Stimulated activated naive CD8-positive, alpha-beta T cell treated with anti-CD3 and anti-CD28 coated beads, Interleukin-15, Interleukin-2, amounts not matched to agents 100 ng/mL and 50 ng/mL, for 24 hours (primary cell): Measurements from ENCODE around the gene MTG2.

Experiments used
- H3K27ac Mint-ChIP-seq: one replicate; pipeline ENCODE4 v1.8.0; 2021; ENCODE audit warnings: mild to moderate bottlenecking, mixed read lengths
- H3K27me3 Mint-ChIP-seq: one replicate; pipeline ENCODE4 v1.8.0; 2021; ENCODE audit warnings: mixed read lengths
- H3K36me3 Mint-ChIP-seq: one replicate; pipeline ENCODE4 v1.8.0; 2021; ENCODE audit warnings: low read depth, mixed read lengths
- H3K4me1 Mint-ChIP-seq: one replicate; pipeline ENCODE4 v1.8.0; 2021; ENCODE audit warnings: low read depth, mixed read lengths
- H3K4me3 Mint-ChIP-seq: one replicate; pipeline ENCODE4 v1.8.0; 2021; ENCODE audit warnings: mild to moderate bottlenecking, mixed read lengths
- H3K9me3 Mint-ChIP-seq: one replicate; pipeline ENCODE4 v1.8.0; 2021; ENCODE audit warnings: mixed read lengths

The MTG2 gene

DNA sequence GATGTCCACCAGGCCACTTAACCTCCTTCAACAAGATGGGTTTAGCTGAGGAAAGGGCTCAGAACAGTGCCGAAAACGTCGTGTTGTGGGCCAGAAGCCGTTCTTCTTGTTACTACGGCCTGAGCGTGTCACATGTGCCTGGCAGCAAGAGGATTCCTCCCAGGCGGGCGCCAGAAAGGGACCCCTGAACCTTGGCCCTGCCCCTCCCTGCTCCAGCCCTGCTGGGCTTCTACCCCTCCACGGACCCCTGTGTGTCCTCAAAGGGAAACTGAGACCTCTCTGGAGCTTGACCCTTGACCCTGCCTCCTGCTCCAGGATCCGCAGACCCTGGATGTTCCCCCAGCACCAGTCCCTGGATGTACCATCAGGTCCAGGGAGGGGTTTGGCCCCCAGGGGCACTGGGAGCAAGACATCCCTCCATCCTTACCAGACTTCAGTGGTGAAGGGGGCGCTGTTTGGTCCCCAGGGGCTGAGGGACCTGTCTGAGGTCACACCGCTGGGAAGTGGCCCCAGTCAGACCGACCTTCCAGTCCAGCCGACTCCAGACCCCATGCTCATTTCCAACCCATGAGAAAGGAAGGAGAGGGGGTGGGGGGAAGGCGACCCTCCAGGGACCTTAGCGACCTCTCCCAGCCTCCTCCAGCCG, 27.1 kb downstream of the MTG2 start:
- H3K27ac Mint-ChIP-seq = no peak overlapping the region

DNA sequence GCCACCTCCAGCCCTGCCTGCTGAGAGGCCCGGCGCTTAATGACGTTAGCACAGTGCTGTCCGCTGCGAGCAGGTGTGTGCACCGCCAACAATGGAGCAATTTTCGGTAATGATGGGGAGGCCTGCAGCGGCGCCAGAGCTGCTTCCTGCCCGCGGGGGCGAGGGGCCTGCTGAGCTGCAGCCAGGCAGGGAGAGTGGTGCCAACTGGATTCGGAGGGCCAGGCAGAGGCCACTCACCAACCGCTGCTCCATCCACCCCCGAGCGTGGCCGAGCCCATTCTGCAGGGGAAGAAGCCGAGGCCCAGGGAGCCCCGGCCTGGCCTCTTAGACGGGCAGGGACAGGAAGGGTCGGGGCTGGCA, 27.6 kb downstream of the MTG2 start:
- Mint-ChIP-seq H3K27me3 (peaks cover 10% of the 10 kb centered on the region), H3K27ac (no peak overlapping the region), H3K36me3 (no peaks in the 10 kb centered on the region), H3K4me1 (no peaks in the 10 kb centered on the region), H3K9me3 (no peaks in the 10 kb centered on the region), H3K4me3 (no peak overlapping the region)

More for the DNA sequence above, 27.1 kb downstream of the MTG2 start:
- no peaks in the 10 kb centered on the region for H3K9me3 Mint-ChIP-seq
- H3K4me1 Mint-ChIP-seq = no peaks in the 10 kb centered on the region
- no peaks in the 10 kb centered on the region for H3K36me3 Mint-ChIP-seq
- peaks cover 6% of the 10 kb centered on the region for H3K27me3 Mint-ChIP-seq
- H3K4me3 Mint-ChIP-seq = no peak overlapping the region

DNA sequence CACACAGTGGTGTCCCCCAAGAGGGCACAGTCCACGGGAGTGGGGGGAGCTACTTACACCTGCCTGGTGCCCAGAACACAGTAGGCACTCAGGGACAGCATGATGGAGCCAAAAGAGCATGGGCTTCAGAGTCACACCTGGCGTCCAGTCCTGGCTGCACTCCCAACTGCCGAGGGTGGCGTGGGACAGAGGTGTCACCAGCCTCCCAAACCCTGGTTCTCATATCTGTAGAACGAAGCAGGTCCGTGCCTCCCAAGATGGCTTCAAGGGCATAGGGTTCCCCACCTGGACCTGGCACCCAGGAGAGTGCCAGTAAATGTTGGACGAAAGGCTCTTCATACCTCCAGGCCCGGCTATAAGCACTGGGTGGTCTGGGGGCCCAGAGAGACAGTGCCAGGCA, 28.4 kb downstream of the MTG2 start:
- no peaks in the 10 kb centered on the region for H3K4me1 Mint-ChIP-seq
- no peaks in the 10 kb centered on the region for H3K36me3 Mint-ChIP-seq
- no peak overlapping the region for H3K27ac Mint-ChIP-seq
- peaks cover 10% of the 10 kb centered on the region for H3K27me3 Mint-ChIP-seq
- H3K4me3 Mint-ChIP-seq = no peak overlapping the region
- no peaks in the 10 kb centered on the region for H3K9me3 Mint-ChIP-seq

DNA sequence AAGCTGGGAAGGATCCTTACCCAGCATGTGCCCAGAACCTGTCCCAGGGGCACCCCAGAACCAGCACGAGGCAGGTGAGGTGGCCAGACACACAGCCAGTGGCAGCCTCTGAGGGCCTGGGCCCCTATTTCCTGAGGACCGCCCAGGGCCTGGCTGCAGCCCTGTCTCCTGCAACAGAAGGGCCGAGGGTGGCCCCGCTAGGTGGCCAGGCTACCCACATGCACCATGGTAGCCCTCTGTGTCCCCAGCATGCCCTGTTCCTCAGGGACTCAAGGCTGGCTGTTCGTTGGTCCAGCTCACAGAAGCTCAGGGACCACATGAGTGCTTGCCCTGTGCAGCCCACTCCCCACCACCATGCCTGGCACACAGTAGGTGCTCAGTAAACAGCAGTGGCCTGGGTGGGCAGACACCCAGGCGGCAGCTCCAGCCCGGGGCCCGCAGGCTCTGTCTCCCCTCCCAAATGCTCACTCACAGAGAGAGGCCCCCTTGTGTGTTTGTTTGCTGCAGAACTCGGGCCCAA, 29.0 kb downstream of the MTG2 start:
- no peak overlapping the region for H3K4me3 Mint-ChIP-seq
- H3K9me3 Mint-ChIP-seq = no peaks in the 10 kb centered on the region

DNA sequence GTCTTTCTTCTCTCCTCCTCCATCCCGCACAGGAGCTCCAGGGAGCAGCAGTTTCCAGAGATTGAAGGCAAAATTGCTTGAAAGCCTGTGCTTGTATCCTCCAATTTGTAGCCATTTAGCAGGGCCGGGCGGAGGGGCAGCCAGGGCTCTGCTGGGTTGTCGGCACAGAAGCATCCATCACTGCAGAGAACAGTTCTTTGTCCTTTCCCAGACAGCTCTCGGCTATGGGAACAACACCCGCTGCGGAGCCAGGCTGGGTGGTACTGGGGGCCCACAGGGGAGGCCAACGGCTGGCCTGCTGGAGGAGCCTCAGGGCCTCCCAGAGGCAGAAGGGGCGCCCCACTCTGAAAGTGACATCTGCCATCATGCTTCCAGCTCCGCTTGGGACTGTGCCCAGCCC, 29.5 kb downstream of the MTG2 start:
- Mint-ChIP-seq H3K36me3 (no peaks in the 10 kb centered on the region), H3K4me3 (no peak overlapping the region), H3K9me3 (no peaks in the 10 kb centered on the region), H3K27ac (no peak overlapping the region), H3K27me3 (peaks cover 13% of the 10 kb centered on the region), H3K4me1 (no peaks in the 10 kb centered on the region)

More for the DNA sequence above, 29.0 kb downstream of the MTG2 start:
- Mint-ChIP-seq H3K4me1 (no peaks in the 10 kb centered on the region), H3K27ac (no peak overlapping the region), H3K27me3 (peaks cover 10% of the 10 kb centered on the region), H3K36me3 (no peaks in the 10 kb centered on the region)

DNA sequence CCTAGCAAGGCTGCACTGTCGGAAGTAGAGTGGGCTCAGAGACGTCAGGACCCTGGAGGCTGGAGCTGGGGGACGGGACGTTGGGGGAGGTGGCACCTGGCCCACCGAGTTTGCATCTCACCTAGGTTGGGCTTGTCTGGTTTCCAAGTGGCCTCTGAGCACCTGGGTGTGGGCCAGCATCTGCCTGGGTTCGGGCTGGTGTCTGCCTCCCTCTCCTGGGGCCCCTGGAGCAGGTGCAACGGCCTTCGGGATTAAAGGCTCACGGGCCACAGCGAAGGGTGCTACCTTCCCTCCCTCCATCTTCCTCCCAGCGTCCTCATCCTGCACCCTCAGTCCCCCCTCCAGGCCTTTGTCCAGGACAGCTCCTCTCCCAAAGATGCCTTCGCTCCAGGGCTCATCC, 31.2 kb downstream of the MTG2 start:
- no peaks in the 10 kb centered on the region for H3K9me3 Mint-ChIP-seq
- H3K4me1 Mint-ChIP-seq = no peaks in the 10 kb centered on the region

DNA sequence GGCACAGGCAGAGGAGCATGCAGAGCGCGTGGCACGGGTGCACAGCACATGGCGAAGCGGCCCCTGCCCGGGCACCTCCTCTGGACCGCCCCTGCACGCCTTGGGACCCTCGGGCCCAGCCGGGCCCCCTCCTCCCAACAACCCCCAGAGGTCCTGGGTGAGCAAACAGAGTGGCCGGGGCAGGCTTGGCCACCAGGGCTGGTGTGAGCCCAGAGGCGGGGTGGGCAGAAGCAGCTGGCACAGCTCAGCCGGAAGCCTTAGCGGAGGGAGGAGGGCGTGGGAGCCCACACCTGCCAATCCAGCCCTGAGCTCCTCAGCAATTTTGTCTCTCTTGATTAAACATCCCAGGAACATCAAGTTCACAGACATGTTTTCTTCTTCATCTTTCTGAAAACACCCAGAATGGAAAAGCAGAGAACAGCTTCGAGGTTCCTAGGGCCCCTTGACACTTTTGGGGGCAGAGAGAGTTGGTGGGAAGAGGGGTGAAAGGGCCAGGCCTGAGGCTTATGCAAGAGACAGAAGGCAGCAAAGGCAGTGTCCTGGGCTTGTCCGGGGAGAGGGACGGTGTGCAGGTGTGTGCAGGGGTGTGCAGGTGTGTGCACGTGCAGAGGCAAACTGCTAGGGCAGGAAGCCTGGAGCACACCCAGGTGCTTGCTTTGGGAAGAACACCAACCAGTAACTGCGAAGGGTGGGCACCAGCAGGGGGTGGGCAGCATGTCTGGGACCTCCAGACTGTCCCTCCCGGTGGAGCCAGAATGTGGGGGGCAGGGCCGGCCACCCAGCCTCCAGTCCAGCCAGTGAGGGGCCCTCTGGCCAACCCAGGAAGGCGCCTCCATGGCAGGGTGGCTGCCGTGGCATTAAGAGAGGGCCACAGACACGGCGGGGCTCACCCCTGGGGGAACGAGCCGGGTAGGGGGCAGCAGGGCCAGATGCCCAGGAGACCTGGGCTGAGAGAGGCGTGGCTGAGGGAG, 32.5 kb downstream of the MTG2 start:
- Mint-ChIP-seq H3K27ac (no peak overlapping the region), H3K4me3 (no peak overlapping the region), H3K36me3 (no peaks in the 10 kb centered on the region), H3K9me3 (no peaks in the 10 kb centered on the region), H3K27me3 (peaks cover 25% of the 10 kb centered on the region), H3K4me1 (no peaks in the 10 kb centered on the region)

More for the DNA sequence above, 31.2 kb downstream of the MTG2 start:
- no peak overlapping the region for H3K27ac Mint-ChIP-seq
- peaks cover 20% of the 10 kb centered on the region for H3K27me3 Mint-ChIP-seq
- H3K36me3 Mint-ChIP-seq = no peaks in the 10 kb centered on the region
- no peak overlapping the region for H3K4me3 Mint-ChIP-seq

DNA sequence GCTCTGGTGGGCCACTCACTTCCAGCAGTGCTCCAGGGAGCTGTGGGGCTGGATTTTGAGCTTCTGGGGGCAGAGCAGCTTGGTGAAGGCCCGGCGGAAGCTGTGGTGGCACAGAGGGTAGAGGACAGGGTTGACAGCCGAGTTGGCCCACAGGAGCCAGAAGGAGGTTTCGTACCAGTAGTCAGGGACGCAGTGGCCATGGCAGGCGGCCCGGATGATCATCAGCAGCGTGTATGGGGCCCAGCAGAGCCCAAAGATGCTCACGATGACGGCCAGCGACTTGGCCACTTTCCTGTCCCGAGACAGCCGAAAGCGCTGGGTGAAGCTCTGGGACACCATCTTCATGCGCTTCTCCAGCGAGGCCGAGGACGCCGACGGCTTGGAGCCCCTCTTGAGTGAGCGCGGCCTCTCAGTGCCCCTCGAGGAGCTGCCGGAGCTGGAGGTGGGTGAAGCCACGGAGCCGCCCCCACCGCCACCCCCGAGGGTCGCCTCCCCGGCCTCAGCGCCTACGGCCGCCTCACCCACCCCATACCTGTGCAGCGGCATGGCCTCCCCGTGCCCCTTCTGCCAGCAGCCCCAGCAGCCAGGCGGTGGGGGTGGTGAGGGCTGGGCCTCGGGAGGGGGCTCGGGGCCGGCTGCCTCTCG, 33.3 kb downstream of the MTG2 start:
- Mint-ChIP-seq H3K27me3 (peaks cover 28% of the 10 kb centered on the region), H3K27ac (no peak overlapping the region), H3K4me3 (no peak overlapping the region), H3K9me3 (no peaks in the 10 kb centered on the region), H3K4me1 (no peaks in the 10 kb centered on the region), H3K36me3 (no peaks in the 10 kb centered on the region)

DNA sequence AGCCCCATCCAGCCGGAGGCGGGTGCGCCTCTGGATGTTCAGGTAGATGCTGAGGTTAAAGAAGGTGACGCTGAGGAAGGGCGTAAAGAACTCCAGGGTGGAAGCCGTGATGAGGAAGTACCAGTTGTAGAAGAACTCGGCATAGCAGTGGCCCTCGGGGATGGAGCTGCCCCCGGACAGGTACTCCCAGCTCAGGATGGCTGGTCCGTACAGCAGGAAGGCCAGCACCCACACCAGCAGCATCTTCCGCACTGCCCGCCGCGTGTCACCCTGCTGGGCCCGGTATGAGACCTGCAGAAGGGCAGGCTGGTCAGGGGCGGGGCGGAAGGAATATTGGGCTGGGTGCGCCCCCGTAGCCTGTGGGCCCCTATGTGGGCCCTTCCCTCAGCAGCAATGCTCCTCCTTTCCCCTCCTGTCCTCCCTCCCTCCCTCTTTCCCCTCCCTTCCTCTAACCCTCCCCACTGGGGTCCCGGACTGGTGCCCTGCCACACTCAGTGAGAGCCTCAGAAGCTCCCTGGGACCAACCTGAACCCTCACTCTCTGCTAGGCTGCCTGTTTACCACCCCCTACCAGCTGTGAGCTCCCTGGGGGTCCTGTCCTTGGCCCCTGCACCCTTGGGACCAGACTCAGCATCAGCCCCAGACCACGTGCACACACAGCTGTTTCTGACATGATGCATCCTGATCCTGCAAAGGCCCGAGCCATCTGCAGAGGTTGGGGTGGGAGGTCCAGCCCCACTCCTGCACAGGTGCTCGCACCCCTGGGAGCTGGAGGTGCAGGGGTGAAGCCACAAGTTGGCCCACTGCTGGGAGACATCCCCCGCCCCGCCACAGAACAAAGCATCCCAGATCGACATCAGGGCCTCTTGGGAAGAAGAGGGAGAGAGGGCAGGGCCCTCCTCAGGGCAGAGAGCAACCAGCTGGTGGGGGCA, 34.1 kb downstream of the MTG2 start:
- no peak overlapping the region for H3K27ac Mint-ChIP-seq
- H3K9me3 Mint-ChIP-seq = no peaks in the 10 kb centered on the region
- H3K4me3 Mint-ChIP-seq = no peak overlapping the region
- peaks cover 34% of the 10 kb centered on the region for H3K27me3 Mint-ChIP-seq
- no peaks in the 10 kb centered on the region for H3K4me1 Mint-ChIP-seq
- H3K36me3 Mint-ChIP-seq = no peaks in the 10 kb centered on the region

DNA sequence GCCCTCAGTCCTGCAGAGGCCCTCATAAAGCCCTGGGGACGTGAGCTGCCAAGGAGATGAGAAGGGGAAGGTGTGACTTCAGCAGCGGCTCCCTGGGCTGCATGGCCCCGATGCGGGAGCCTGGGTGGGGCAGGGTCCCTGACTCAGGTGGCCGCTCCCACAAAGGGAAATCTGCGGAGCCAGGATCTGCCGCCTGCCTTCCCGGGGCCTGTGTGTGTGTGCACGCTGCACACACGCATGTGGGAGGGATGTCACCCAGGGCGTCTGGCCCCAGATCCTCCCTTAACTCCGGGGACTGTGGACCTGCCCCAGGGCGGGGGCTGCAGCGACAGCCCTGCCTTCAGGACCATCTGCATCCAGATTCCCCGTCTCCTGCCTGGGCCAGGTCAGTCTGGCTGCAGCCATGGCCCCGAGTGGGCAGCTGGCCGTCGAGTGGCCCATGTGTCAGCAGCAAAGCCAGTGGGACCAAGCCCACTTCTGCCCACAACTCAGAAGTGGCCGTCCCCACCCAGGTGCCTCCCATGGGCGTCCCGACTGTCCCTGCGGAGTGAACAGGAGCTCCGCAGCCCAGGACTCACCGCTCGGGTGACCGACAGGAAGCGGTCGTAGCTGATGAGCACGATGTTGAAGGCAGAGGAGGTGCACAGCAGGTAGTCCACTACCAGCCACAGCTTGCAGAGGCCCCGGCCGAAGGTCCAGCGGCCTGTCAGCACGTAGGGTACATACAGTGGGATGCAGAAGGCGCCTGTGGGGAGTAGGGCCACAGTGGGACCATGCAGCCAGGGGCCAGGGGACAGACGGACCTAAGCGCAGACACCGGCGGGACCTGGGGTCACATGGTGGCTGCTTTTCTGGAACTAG, 35.3 kb downstream of the MTG2 start:
- H3K4me3 Mint-ChIP-seq = no peak overlapping the region
- H3K4me1 Mint-ChIP-seq = no peaks in the 10 kb centered on the region
- H3K27me3 Mint-ChIP-seq = peaks cover 35% of the 10 kb centered on the region
- H3K27ac Mint-ChIP-seq = no peak overlapping the region
- H3K36me3 Mint-ChIP-seq = no peaks in the 10 kb centered on the region
- no peaks in the 10 kb centered on the region for H3K9me3 Mint-ChIP-seq

DNA sequence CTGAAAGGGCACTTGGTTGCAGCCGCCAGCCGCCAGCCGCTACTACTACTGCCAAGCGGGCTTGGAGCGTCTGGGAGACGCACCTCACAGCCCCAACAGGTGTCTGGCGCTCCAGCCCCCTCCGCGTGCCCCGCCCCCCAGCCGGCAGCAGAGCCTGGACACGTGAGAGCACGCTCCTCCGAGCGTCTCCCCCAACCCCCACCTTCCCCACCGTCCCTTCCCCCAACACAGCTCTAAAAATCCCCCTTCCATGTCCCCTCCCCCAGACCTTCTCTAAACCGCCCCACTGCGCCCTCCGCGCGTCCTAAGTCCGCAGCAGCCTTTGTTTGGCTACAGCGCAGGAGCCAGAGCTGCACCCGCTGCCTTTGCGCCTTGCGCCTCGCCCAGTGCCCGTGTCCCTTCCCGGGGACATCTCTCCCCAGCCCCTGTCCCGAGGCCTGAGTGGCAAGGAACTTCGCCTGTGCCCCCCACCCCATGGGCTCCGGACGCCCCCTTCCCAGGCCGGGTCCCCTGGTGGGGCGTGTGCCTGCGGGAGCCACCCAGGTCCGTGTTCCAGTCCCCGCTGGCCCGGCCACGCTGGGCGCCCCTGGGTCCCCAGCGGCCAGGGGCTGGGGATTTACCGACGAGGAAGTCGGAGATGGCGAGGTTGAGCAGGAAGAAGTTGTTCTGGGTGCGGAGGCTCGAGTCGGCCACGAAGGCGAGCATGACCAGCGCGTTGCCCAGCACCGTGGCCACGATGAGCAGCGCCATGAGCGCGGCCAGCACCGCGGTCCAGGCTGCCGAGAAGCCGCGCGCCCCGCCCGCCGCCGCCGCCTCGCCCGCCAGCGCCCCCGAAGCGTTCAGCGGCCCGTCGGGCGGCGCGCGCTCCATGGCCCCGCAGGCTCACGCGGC, 36.5 kb downstream of the MTG2 start:
- peaks cover 36% of the 10 kb centered on the region for H3K27me3 Mint-ChIP-seq
- H3K27ac Mint-ChIP-seq = no peak overlapping the region
- no peaks in the 10 kb centered on the region for H3K9me3 Mint-ChIP-seq
- no peaks in the 10 kb centered on the region for H3K4me1 Mint-ChIP-seq
- no peak overlapping the region for H3K4me3 Mint-ChIP-seq
- no peaks in the 10 kb centered on the region for H3K36me3 Mint-ChIP-seq

DNA sequence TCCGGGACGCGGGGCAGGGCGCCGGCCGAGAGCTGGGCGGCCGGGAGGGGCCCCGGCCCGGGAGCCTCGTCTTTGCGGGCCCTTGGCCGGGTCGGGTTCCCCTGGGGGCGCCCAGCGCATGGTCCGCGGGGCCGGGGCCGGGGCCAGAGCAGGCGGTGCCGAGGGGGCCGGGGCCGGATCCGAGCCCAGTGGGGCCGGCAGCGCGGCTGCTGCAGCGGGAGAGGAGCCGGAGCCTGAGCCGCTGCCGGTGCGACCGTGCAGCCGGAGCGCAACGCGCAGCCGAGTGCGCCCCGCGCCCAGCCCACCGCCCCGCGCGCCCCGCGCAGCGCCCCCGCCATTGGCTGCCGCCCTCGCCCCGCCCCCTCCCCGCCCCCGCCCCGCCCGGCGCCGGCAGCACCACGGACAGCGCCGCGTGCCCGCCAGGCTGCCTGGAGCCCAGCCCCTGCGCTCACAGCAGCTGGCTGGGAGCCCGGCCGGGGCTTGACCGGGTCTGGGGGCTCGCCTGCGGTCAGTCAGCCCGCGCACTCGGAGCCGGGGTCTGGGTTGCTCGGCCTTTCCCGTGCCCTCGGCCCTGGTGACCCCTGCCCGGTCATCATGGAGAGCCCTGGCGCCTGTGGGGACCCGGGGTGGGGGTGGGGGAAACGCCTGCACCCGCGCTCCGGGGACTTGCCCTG, 37.3 kb downstream of the MTG2 start, which contains the start of gene HRH3:
TSS of gene HRH3 (minus strand) at position 287 of the 674 bp plus-strand sequence. CDS start 308 bp downstream, outside the sequence.
- Mint-ChIP-seq H3K9me3 (no peaks in the 10 kb centered on the region), H3K27ac (no peak within 1 kb of the TSS), H3K4me3 (no peak within 1 kb of the TSS), H3K4me1 (no peaks in the 10 kb centered on the region), H3K36me3 (no peaks in the 10 kb centered on the region), H3K27me3 (peaks cover 38% of the 10 kb centered on the region)
